ENCODE results near the gene MACF1. TPM values are rescaled to one million over a fixed set of nuclear protein-coding genes. Genes with fewer than 3 reads are reported as not detected.
A peak's percentile ranks its signal among the peaks of the same experiment; 100 is the strongest.

The MACF1 gene
- total RNA-seq, 1 donor: 554 TPM

GRCh38 chr1:39342776-39343175 lies 138.3 kb downstream of the MACF1 start:
- no peak overlapping the region for H3K4me3 ChIP-seq (ENCODE audit: low read depth, low read length)
- DNase-seq (ENCODE audit: low read depth): no peak
- TF ChIP-seq CTCF (IDR thresholded peaks at IDR 0.05; ENCODE audit: insufficient read depth, low read depth, low read length): no peak

GRCh38 chr1:39344394-39345154 lies 140.1 kb downstream of the MACF1 start:
- no peak for DNase-seq (ENCODE audit: low read depth)
- no peak for TF ChIP-seq CTCF (IDR thresholded peaks at IDR 0.05; ENCODE audit: insufficient read depth, low read depth, low read length)
- H3K4me3 ChIP-seq (ENCODE audit: low read depth, low read length): no peak overlapping the region

- H3K4me3 ChIP-seq (ENCODE audit: low read depth, low read length): no peak overlapping the region
- DNase-seq (ENCODE audit: low read depth): no peak
- TF ChIP-seq CTCF (IDR thresholded peaks at IDR 0.05; ENCODE audit: insufficient read depth, low read depth, low read length): no peak
Observed at GRCh38 chr1:39346872-39347271, 142.4 kb downstream of the MACF1 start.

- H3K4me3 ChIP-seq (ENCODE audit: low read depth, low read length): no peak overlapping the region
- no peak for TF ChIP-seq CTCF (IDR thresholded peaks at IDR 0.05; ENCODE audit: insufficient read depth, low read depth, low read length)
- DNase-seq (ENCODE audit: low read depth): no peak
Observed at GRCh38 chr1:39348278-39348677, 143.8 kb downstream of the MACF1 start.

GRCh38 chr1:39352881-39353280 lies 148.4 kb downstream of the MACF1 start:
- peak; percentile 27 for DNase-seq (ENCODE audit: low read depth)
- no peak for TF ChIP-seq CTCF (IDR thresholded peaks at IDR 0.05; ENCODE audit: insufficient read depth, low read depth, low read length)

GRCh38 chr1:39354572-39354971 lies 150.1 kb downstream of the MACF1 start:
- no peak for DNase-seq (ENCODE audit: low read depth)
- no peak overlapping the region for H3K4me3 ChIP-seq (ENCODE audit: low read depth, low read length)
- TF ChIP-seq CTCF (IDR thresholded peaks at IDR 0.05; ENCODE audit: insufficient read depth, low read depth, low read length): peak; percentile 6

More at GRCh38 chr1:39352881-39353280, 148.4 kb downstream of the MACF1 start:
- H3K4me3 ChIP-seq (ENCODE audit: low read depth, low read length): no peak overlapping the region

- TF ChIP-seq CTCF (IDR thresholded peaks at IDR 0.05; ENCODE audit: insufficient read depth, low read depth, low read length): no peak
- DNase-seq (ENCODE audit: low read depth): no peak
- no peak overlapping the region for H3K4me3 ChIP-seq (ENCODE audit: low read depth, low read length)
Observed at GRCh38 chr1:39358491-39358890, 154.0 kb downstream of the MACF1 start.
